ENCODE results near the gene ELMO2.

- TF ChIP-seq CTCF (IDR thresholded peaks at IDR 0.05) (no peak), POLR2A (IDR thresholded peaks at IDR 0.05) (no peak)
Observed at GRCh38 chr20:46349742-46350056, 56.7 kb downstream of the ELMO2 start.

Measured in stomach (tissue), 4 donors.